ENCODE measurements around the gene PHACTR3. TPM values are rescaled to one million over a fixed set of nuclear protein-coding genes. Genes with fewer than 3 reads are reported as not detected.

Gene PHACTR3
- total RNA-seq, 3 donors from 2014 or later = 0.41 to 3.4 (median 1.1) TPM

- TF ChIP-seq CTCF (IDR thresholded peaks at IDR 0.05) = no peak
- Histone ChIP-seq H3K4me1 (ENCODE audit: low read depth) (no peaks in the 10 kb centered on the region), H3K4me3 (no peak overlapping the region), H3K36me3 (ENCODE audit: low read depth) (no peaks in the 10 kb centered on the region), H3K9me3 (no peaks in the 10 kb centered on the region)
- no peak for DNase-seq
- no peak for ATAC-seq
- intact Hi-C loops (cut with DNase I, micrococcal nuclease) = no loop called here
Observed at GRCh38 chr20:59667131-59667530, 62.8 kb downstream of the PHACTR3 start.

- H3K36me3 ChIP-seq (ENCODE audit: low read depth) = no peaks in the 10 kb centered on the region
- H3K4me1 ChIP-seq (ENCODE audit: low read depth) = no peaks in the 10 kb centered on the region
- TF ChIP-seq CTCF (IDR thresholded peaks at IDR 0.05) = no peak
- H3K4me3 ChIP-seq = no peak overlapping the region
- DNase-seq = no peak
- ATAC-seq = no peak
- no peaks in the 10 kb centered on the region for H3K9me3 ChIP-seq
- intact Hi-C loops (cut with DNase I, micrococcal nuclease) = no loop called here
Observed at GRCh38 chr20:59667981-59668515, 63.7 kb downstream of the PHACTR3 start.

GRCh38 chr20:59668926-59669850 is 64.8 kb downstream of the PHACTR3 start:
- no peak for TF ChIP-seq CTCF (IDR thresholded peaks at IDR 0.05)
- intact Hi-C loops (cut with DNase I, micrococcal nuclease) = no loop called here
- Histone ChIP-seq H3K4me3 (no peak overlapping the region), H3K4me1 (ENCODE audit: low read depth) (no peaks in the 10 kb centered on the region), H3K9me3 (no peaks in the 10 kb centered on the region), H3K36me3 (ENCODE audit: low read depth) (no peaks in the 10 kb centered on the region)
- ATAC-seq (no peak), DNase-seq (no peak)

- TF ChIP-seq CTCF (IDR thresholded peaks at IDR 0.05) = no peak
- H3K36me3 ChIP-seq (ENCODE audit: low read depth) = no peaks in the 10 kb centered on the region
- H3K9me3 ChIP-seq = no peaks in the 10 kb centered on the region
- H3K4me3 ChIP-seq = no peak overlapping the region
- intact Hi-C loops (cut with DNase I, micrococcal nuclease) = no loop called here
- no peaks in the 10 kb centered on the region for H3K4me1 ChIP-seq (ENCODE audit: low read depth)
- ATAC-seq (no peak), DNase-seq (no peak)
Observed at GRCh38 chr20:59670786-59671492, 66.6 kb downstream of the PHACTR3 start.

GRCh38 chr20:59671661-59672471 is 67.5 kb downstream of the PHACTR3 start:
- TF ChIP-seq CTCF (IDR thresholded peaks at IDR 0.05) = no peak
- Histone ChIP-seq H3K4me1 (ENCODE audit: low read depth) (no peaks in the 10 kb centered on the region), H3K36me3 (ENCODE audit: low read depth) (no peaks in the 10 kb centered on the region), H3K4me3 (no peak overlapping the region), H3K9me3 (no peaks in the 10 kb centered on the region)
- no peak for ATAC-seq
- intact Hi-C loops (cut with DNase I, micrococcal nuclease) = no loop called here
- no peak for DNase-seq
